Endothelial cell of umbilical vein (primary cell): ENCODE results near the gene KLHDC4. TPM values are rescaled to one million over a fixed set of nuclear protein-coding genes. Genes with fewer than 3 reads are reported as not detected.

Source experiments
- BruUV-seq: library from RNA; stranded (reverse); fragments of 400-500 nt; replicated peaks from 2 replicates; lab custom pipeline; 2021; lab: Mats Ljungman, UMichigan
- CTCF ChIA-PET: fragments of 300-600, 350-600 bp; sonication (Branson Sonifier 250); formaldehyde crosslinking; loops from one replicate; lab custom pipeline; 2021; ENCODE audit warnings: antibody characterized with exemption, inconsistent platforms; lab: Charles Lee
- POLR2A ChIA-PET: fragments of 300-600, 350-600 bp; sonication (Branson Sonifier 250); formaldehyde crosslinking; loops from one replicate; lab custom pipeline; 2021; ENCODE audit warnings: antibody characterized with exemption, inconsistent platforms; lab: Charles Lee
- DNase-seq: peaks from one replicate; pipeline ENCODE4 v3.0.0-alpha.2; 2011; ENCODE audit warnings: low read depth, low spot score
- FAIRE-seq: peaks from 2 replicates; lab custom pipeline; 2011; peaks lifted over from hg19 to GRCh38; lab: Jason Lieb, UNC
- H2AFZ ChIP-seq: 2 replicates; pipeline ENCODE4 v1.6.0; 2012; ENCODE audit warnings: low read depth, low read length, control low read depth, inconsistent platforms
- H3K27ac ChIP-seq: 2 replicates; pipeline ENCODE4 v1.5.1; 2011; ENCODE audit warnings: low read depth, mild to moderate bottlenecking, control low read depth, low read length, moderate library complexity; ENCODE audit not compliant: insufficient read depth
- H3K27me3 ChIP-seq, 2 experiments: 2 replicates each; pipeline versions ENCODE4 v1.6.0 to v1.6.1; 2011; ENCODE audit warnings: low read length in 2 of 2, mixed read lengths in 1 of 2; ENCODE audit not compliant: control insufficient read depth in 2 of 2, insufficient read depth in 2 of 2
- H3K36me3 ChIP-seq, 2 experiments: 2 replicates in 1 of 2; 3 replicates in 1 of 2; pipeline ENCODE4 v1.5.1; 2011; ENCODE audit warnings: low read length in 2 of 2, mild to moderate bottlenecking in 1 of 2, moderate library complexity in 1 of 2; ENCODE audit not compliant: control insufficient read depth in 2 of 2, insufficient read depth in 2 of 2; ENCODE audit errors: extremely low read depth in 1 of 2
- H3K4me1 ChIP-seq: 3 replicates; pipeline ENCODE4 v1.5.1; 2011; ENCODE audit warnings: mild to moderate bottlenecking, low read length; ENCODE audit not compliant: control insufficient read depth, insufficient read depth; ENCODE audit errors: extremely low read depth
- H3K4me2 ChIP-seq: 2 replicates; pipeline ENCODE4 v1.6.1; 2011; ENCODE audit warnings: low read length, control low read depth, mixed read lengths; ENCODE audit not compliant: insufficient read depth
- H3K4me3 ChIP-seq, 3 experiments: fragments of 200-600 bp in 1 of 3; sonication (generic), shearing (Covaris generic) in 1 of 3; replicated peaks in 1 of 3; 2 replicates each; pipeline ENCODE4 v1.5.1; 2011 to 2016; ENCODE audit warnings: control low read depth in 3 of 3, low read length in 3 of 3, mild to moderate bottlenecking in 2 of 3, inconsistent platforms in 1 of 3, low read depth in 1 of 3, moderate library complexity in 1 of 3; ENCODE audit not compliant: insufficient read depth in 1 of 3
- H3K79me2 ChIP-seq: 2 replicates; pipeline ENCODE4 v1.6.0; 2012; ENCODE audit warnings: low read length, inconsistent platforms; ENCODE audit not compliant: control insufficient read depth, insufficient read depth
- H3K9ac ChIP-seq: replicated peaks from 2 replicates; pipeline ENCODE3; 2011; ENCODE audit warnings: low read length, control low read depth; ENCODE audit not compliant: insufficient read depth; ENCODE audit errors: extremely low read depth
- H3K9me1 ChIP-seq: replicated peaks from 3 replicates; pipeline ENCODE4 v1.6.0; 2011; ENCODE audit warnings: mild to moderate bottlenecking, low read length; ENCODE audit not compliant: control insufficient read depth, insufficient read depth; ENCODE audit errors: extremely low read depth
- H3K9me3 ChIP-seq: replicated peaks from 2 replicates; pipeline ENCODE4 v1.5.1; 2012; ENCODE audit warnings: low read length, inconsistent platforms; ENCODE audit not compliant: control insufficient read depth, insufficient read depth
- H4K20me1 ChIP-seq: replicated peaks from 2 replicates; pipeline ENCODE3; 2011; ENCODE audit warnings: mild to moderate bottlenecking, low read length; ENCODE audit not compliant: control insufficient read depth, insufficient read depth; ENCODE audit errors: extremely low read depth
- EZH2 ChIP-seq: IDR thresholded peaks from 2 replicates; pipeline ENCODE4 v1.6.1; 2012; ENCODE audit warnings: borderline replicate concordance, low read depth, mild to moderate bottlenecking, moderate library complexity, low read length, inconsistent platforms; ENCODE audit not compliant: severe bottlenecking
- FOS ChIP-seq: IDR thresholded peaks from 2 replicates; pipeline ENCODE4 v1.6.1; 2011; ENCODE audit warnings: mild to moderate bottlenecking, low read length, moderate library complexity, borderline replicate concordance; ENCODE audit not compliant: insufficient read depth
- JUN ChIP-seq: IDR thresholded peaks from 2 replicates; pipeline ENCODE4 v1.6.1; 2011; ENCODE audit warnings: borderline replicate concordance, low read depth; ENCODE audit not compliant: insufficient read length, insufficient read depth
- MYC ChIP-seq: IDR thresholded peaks from one replicate; pipeline ENCODE4 v1.6.1; 2011; ENCODE audit warnings: mild to moderate bottlenecking, low read depth, low read length
- POLR2A ChIP-seq: IDR thresholded peaks from 2 replicates; pipeline ENCODE4 v1.6.1; 2012; ENCODE audit warnings: low read depth, mild to moderate bottlenecking, control low read depth, low read length
- POLR2AphosphoS5 ChIP-seq: IDR thresholded peaks from 2 replicates; pipeline ENCODE4 v1.6.1; 2012; ENCODE audit warnings: low read depth, mild to moderate bottlenecking, control low read depth, low read length, moderate library complexity; ENCODE audit not compliant: insufficient read depth
- dilution Hi-C: fragments of 300-500 bp; cut with MboI; formaldehyde crosslinking; loops from one replicate; pipeline ENCODE4 v1.15.0; 2019; ENCODE audit warnings: low sequenced_read_pairs; ENCODE audit not compliant: extremely low pct_ligation_motif_present
- intact Hi-C: fragments of 100-400 bp; cut with micrococcal nuclease; formaldehyde crosslinking; loops from one replicate; pipeline ENCODE4 v1.10.0; 2022
- polyA plus RNA-seq, 4 experiments: library from polyadenylated mRNA; depleted of rRNA in 3 of 4; stranded (reverse) in 3 of 4; unstranded in 1 of 4; fragments of >200 nt; gene quantifications; 2 replicates each; pipeline versions ENCODE4 v1.2.1 to v1.2.3, GENCODE V29; 2011 to 2012; ENCODE audit warnings: missing spikeins in 1 of 4
- total RNA-seq: library from RNA; stranded (reverse); gene quantifications from 2 replicates; pipeline ENCODE4 v1.2.3, GENCODE V29; 2021
- TF ChIP-seq, protein P1 (sequence below), 2 donors: IDR thresholded peaks; 1 replicate in 1 of 2; 2 replicates in 1 of 2; pipeline ENCODE4 v1.5.1; 2011; ENCODE audit warnings: low read length in 2 of 2, mild to moderate bottlenecking in 2 of 2, moderate library complexity in 2 of 2, control low read depth in 1 of 2, inconsistent platforms in 1 of 2, low read depth in 1 of 2; ENCODE audit not compliant: insufficient read depth in 1 of 2; ENCODE audit errors: extremely low read depth in 1 of 2
- TF ChIP-seq, protein P2 (sequence below): IDR thresholded peaks from 2 replicates; pipeline ENCODE4 v1.6.1; 2011; ENCODE audit not compliant: insufficient read depth, insufficient read length

Gene KLHDC4
- total and polyA plus RNA-seq, 2 donors (not counting 3 experiments of a cell fraction or from before 2014, with no cell fraction given): 24.7 to 46.2 TPM

DNA sequence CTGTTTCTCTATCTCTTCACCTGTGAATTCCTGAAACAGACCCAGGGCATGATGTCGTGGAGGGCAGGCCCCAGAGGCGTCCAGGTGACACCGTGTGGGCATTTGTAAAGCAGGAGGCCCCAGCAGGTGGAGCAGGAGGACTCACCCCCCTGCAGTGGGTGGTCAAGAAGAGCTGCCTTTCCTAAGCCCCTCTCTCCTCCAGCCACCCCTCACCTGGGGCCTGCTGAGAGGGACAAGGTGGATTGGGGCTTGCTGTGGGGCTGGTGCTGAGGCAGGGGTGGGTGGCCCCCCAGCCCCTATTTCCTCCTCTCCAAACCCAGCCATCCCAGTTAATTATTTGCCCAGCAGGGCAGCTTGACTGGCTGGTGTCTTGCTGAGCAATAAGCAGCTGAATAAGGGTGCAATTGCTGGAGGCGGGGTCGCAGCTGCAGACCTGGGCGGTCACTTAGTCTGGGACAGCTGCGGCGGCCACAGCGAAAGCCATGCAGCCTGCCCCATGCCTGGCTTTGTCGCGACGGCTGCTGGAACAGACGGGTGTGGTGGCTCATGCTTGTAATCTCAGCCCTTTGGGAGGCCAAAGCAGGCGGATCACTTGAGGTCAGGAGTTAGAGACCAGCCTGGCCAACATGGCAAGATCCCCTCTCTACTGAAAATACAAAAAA lies 107.1 kb downstream of the KLHDC4 start:
- Histone ChIP-seq H2AFZ (no peak overlapping the region), H3K9me1 (no peaks in the 10 kb centered on the region), H3K79me2 (no peaks in the 10 kb centered on the region), H4K20me1 (no peaks in the 10 kb centered on the region), H3K4me2 (no peak overlapping the region), H3K36me3 (no peaks in the 10 kb centered on the region), H3K27me3 (no peaks in the 10 kb centered on the region), H3K27ac (no peak overlapping the region), H3K4me3 (no peak overlapping the region), H3K4me1 (no peaks in the 10 kb centered on the region), H3K9me3 (no peaks in the 10 kb centered on the region), H3K9ac (no peak overlapping the region)
- no peak for FAIRE-seq
- DNase-seq: no peak
- POLR2A ChIA-PET: no interaction called here
- dilution Hi-C loops (no loop called here), intact Hi-C loops (no loop called here)
- TF ChIP-seq JUN: no peak
- no peak for TF ChIP-seq POLR2A
- no peak for TF ChIP-seq FOS
- TF ChIP-seq EZH2: no peak
- TF ChIP-seq, protein P1, sequence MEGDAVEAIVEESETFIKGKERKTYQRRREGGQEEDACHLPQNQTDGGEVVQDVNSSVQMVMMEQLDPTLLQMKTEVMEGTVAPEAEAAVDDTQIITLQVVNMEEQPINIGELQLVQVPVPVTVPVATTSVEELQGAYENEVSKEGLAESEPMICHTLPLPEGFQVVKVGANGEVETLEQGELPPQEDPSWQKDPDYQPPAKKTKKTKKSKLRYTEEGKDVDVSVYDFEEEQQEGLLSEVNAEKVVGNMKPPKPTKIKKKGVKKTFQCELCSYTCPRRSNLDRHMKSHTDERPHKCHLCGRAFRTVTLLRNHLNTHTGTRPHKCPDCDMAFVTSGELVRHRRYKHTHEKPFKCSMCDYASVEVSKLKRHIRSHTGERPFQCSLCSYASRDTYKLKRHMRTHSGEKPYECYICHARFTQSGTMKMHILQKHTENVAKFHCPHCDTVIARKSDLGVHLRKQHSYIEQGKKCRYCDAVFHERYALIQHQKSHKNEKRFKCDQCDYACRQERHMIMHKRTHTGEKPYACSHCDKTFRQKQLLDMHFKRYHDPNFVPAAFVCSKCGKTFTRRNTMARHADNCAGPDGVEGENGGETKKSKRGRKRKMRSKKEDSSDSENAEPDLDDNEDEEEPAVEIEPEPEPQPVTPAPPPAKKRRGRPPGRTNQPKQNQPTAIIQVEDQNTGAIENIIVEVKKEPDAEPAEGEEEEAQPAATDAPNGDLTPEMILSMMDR (IDR thresholded peaks at IDR 0.05; ENCODE audit: extremely low read depth in 1 of 2, insufficient read depth in 1 of 2, low read depth in 1 of 2, low read length in 2 of 2): no peak
- no peak for TF ChIP-seq POLR2AphosphoS5
- TF ChIP-seq MYC: no peak
- TF ChIP-seq, protein P2, sequence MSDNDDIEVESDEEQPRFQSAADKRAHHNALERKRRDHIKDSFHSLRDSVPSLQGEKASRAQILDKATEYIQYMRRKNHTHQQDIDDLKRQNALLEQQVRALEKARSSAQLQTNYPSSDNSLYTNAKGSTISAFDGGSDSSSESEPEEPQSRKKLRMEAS: no peak
- BruUV-seq: no TSS peak
- CTCF ChIA-PET: interaction anchor here (1.3 kb wide), 1 partner anchor 22 kb away, joined by 3 read pairs; no protein-coding TSS in a partner anchor

Other genes with a start within 250 kb of the KLHDC4 start
- gene JPH3, start 163.5 kb downstream of the KLHDC4 start, total RNA-seq: 0.09 and 0.22 TPM in 2 replicates
- gene JPH3, start 163.5 kb downstream of the KLHDC4 start, polyA plus RNA-seq: 0.30 and 0.35 TPM in 2 replicates
- 29.2 and 30.7 TPM in 2 replicates for gene SLC7A5, start 103.5 kb upstream of the KLHDC4 start, total RNA-seq
- gene SLC7A5, start 103.5 kb upstream of the KLHDC4 start, polyA plus RNA-seq: 14.1 and 17.3 TPM in 2 replicates
- gene CA5A, start 170.5 kb upstream of the KLHDC4 start, total RNA-seq: not detected in 2 replicates
- gene CA5A, start 170.5 kb upstream of the KLHDC4 start, polyA plus RNA-seq: not detected in 2 replicates
- gene BANP, start 185.4 kb upstream of the KLHDC4 start, total RNA-seq: 33.2 and 33.8 TPM in 2 replicates
- 22.4 and 25.2 TPM in 2 replicates for gene BANP, start 185.4 kb upstream of the KLHDC4 start, polyA plus RNA-seq